B cell (primary cell): ENCODE results near the gene MAN1A1. TPM values are rescaled to one million over a fixed set of nuclear protein-coding genes. Genes with fewer than 3 reads are reported as not detected.

ENCODE experiments used
- ATAC-seq: fragments of 200-7000 bp; cut with Tn5 transposase; one replicate; pipeline ENCODE4 v1.10.0; 2021; ENCODE audit warnings: low read depth, mild to moderate bottlenecking, moderate number of reproducible peaks, moderate library complexity
- CTCF ChIA-PET: fragments of 350-600 bp; sonication (Branson Sonifier 250); formaldehyde crosslinking; loops from one replicate; lab custom pipeline; 2021; ENCODE audit warnings: antibody characterized with exemption, inconsistent platforms; lab: Charles Lee
- POLR2A ChIA-PET: fragments of 350-600 bp; sonication (Branson Sonifier 250); formaldehyde crosslinking; loops from one replicate; lab custom pipeline; 2021; ENCODE audit warnings: antibody characterized with exemption; lab: Charles Lee
- DNase-seq: peaks from one replicate; pipeline ENCODE4 v3.0.0; 2013
- H2AFZ ChIP-seq: 2 replicates; pipeline ENCODE4 v1.6.1; 2012; ENCODE audit warnings: mild to moderate bottlenecking, low read depth, low read length; ENCODE audit not compliant: insufficient read depth, poor library complexity, severe bottlenecking
- H3K27ac ChIP-seq, 2 donors: 1 replicate in 1 of 2; 2 replicates in 1 of 2; pipeline ENCODE4 v1.5.1; 2012 to 2013; ENCODE audit warnings: low read length in 2 of 2, mild to moderate bottlenecking in 2 of 2, moderate library complexity in 1 of 2
- H3K27me3 ChIP-seq, 4 experiments: fragments of 200-600 bp in 1 of 4; sonication (generic) in 1 of 4; replicated peaks in 1 of 4; 1 replicate in 2 of 4; 2 replicates in 2 of 4; pipeline versions ENCODE4 v1.6.1 to v1.7.0; 2013 to 2016; ENCODE audit warnings: low read length in 3 of 4, mild to moderate bottlenecking in 2 of 4, mixed read lengths in 1 of 4, moderate library complexity in 1 of 4; ENCODE audit not compliant: insufficient read depth in 4 of 4, control insufficient read depth in 3 of 4; ENCODE audit errors: control extremely low read depth in 1 of 4
- H3K36me3 ChIP-seq, 2 experiments: replicated peaks in 1 of 2; 1 replicate in 1 of 2; 2 replicates in 1 of 2; pipeline versions ENCODE4 v1.6.1 to v1.7.1; 2013; ENCODE audit warnings: low read length in 1 of 2; ENCODE audit not compliant: insufficient read depth in 2 of 2, control insufficient read depth in 1 of 2; ENCODE audit errors: control extremely low read depth in 1 of 2, extremely low read depth in 1 of 2
- H3K4me1 ChIP-seq, 2 donors: fragments of 200-600 bp in 1 of 2; sonication (generic) in 1 of 2; 1 replicate in 1 of 2; 2 replicates in 1 of 2; pipeline versions ENCODE4 v1.5.1 to v1.6.1; 2013 to 2017; ENCODE audit warnings: low read length in 2 of 2; ENCODE audit not compliant: control insufficient read depth in 2 of 2, insufficient read depth in 2 of 2
- H3K4me2 ChIP-seq: replicated peaks from 2 replicates; pipeline ENCODE3; 2012; ENCODE audit warnings: mild to moderate bottlenecking, low read depth, low read length; ENCODE audit not compliant: poor library complexity, severe bottlenecking
- H3K4me3 ChIP-seq, 5 experiments: fragments of 200-600 bp in 1 of 5; sonication (generic) in 1 of 5; 1 replicate in 3 of 5; 2 replicates in 2 of 5; pipeline versions ENCODE4 v1.5.1 to v1.7.0; 2011 to 2016; ENCODE audit warnings: low read length in 4 of 5, mild to moderate bottlenecking in 4 of 5, low read depth in 2 of 5, control low read depth in 1 of 5, moderate library complexity in 1 of 5; ENCODE audit not compliant: insufficient read depth in 1 of 5; ENCODE audit errors: control extremely low read depth in 1 of 5, extremely low read depth in 1 of 5
- H3K79me2 ChIP-seq: fragments of 200-600 bp; sonication (generic); one replicate; pipeline ENCODE4 v1.6.0; 2016; ENCODE audit warnings: low read length; ENCODE audit not compliant: control insufficient read depth, insufficient read depth
- H3K9ac ChIP-seq: fragments of 200-600 bp; sonication (generic); 2 replicates; pipeline ENCODE4 v1.6.1; 2017; ENCODE audit warnings: mild to moderate bottlenecking, low read length, moderate library complexity
- H3K9me3 ChIP-seq, 3 donors: one replicate each; pipeline versions ENCODE4 v1.6.1 to v1.7.1; 2013; ENCODE audit warnings: low read length in 2 of 3; ENCODE audit not compliant: control insufficient read depth in 2 of 3, insufficient read depth in 1 of 3; ENCODE audit errors: control extremely low read depth in 1 of 3
- H4K20me1 ChIP-seq: 2 replicates; pipeline ENCODE4 v1.6.0; 2012; ENCODE audit warnings: mild to moderate bottlenecking, low read length; ENCODE audit not compliant: insufficient read depth, control insufficient read depth, poor library complexity, severe bottlenecking
- H3K27ac Mint-ChIP-seq: one replicate; pipeline ENCODE4 v1.8.0; 2021; ENCODE audit warnings: mixed read lengths
- H3K27me3 Mint-ChIP-seq: one replicate; pipeline ENCODE4 v1.8.0; 2021; ENCODE audit warnings: mixed read lengths
- H3K4me1 Mint-ChIP-seq: one replicate; pipeline ENCODE4 v1.8.0; 2021; ENCODE audit warnings: mixed read lengths
- H3K4me3 Mint-ChIP-seq: one replicate; pipeline ENCODE4 v1.8.0; 2021; ENCODE audit warnings: mixed read lengths
- H3K9me3 Mint-ChIP-seq: one replicate; pipeline ENCODE4 v1.8.0; 2022; ENCODE audit warnings: mixed read lengths; ENCODE audit not compliant: insufficient read depth
- EZH2 ChIP-seq: IDR thresholded peaks from 2 replicates; pipeline ENCODE4 v1.6.1; 2012; ENCODE audit warnings: borderline replicate concordance, low read depth, mild to moderate bottlenecking, moderate library complexity, low read length; ENCODE audit not compliant: insufficient read depth, poor library complexity, severe bottlenecking
- WGBS: methylation state at CpG from one replicate; pipeline ENCODE4 v1.1.5; 2013; ENCODE audit warnings: missing lambda C conversion rate; ENCODE audit not compliant: insufficient coverage; 5-methylcytosine and 5-hydroxymethylcytosine counted together
- intact Hi-C: fragments of 100-400 bp; cut with micrococcal nuclease; formaldehyde crosslinking; loops from one replicate; pipeline ENCODE4 v1.10.0; 2022
- polyA plus RNA-seq: library from polyadenylated mRNA; depleted of rRNA; stranded (reverse); fragments of >200 nt; gene quantifications from 2 replicates; pipeline ENCODE4 v1.2.3, GENCODE V29; 2012
- total RNA-seq, 2 donors: library from RNA; stranded (reverse); fragments of 120-200 nt in 1 of 2; gene quantifications; 1 replicate in 1 of 2; 2 replicates in 1 of 2; pipeline versions ENCODE4 v1.2.3 to v1.2.4, GENCODE V29; 2013 to 2022
- TF ChIP-seq, protein P1 (sequence below): fragments of 200-600 bp; IDR thresholded peaks from one replicate; pipeline ENCODE4 v1.8.0; 2022; ENCODE audit warnings: antibody characterized with exemption, mild to moderate bottlenecking

Gene MAN1A1
- total and polyA plus RNA-seq, 2 donors (not counting 1 experiment from before 2014, with no cell fraction given): 5.1 to 31.7 TPM

DNA sequence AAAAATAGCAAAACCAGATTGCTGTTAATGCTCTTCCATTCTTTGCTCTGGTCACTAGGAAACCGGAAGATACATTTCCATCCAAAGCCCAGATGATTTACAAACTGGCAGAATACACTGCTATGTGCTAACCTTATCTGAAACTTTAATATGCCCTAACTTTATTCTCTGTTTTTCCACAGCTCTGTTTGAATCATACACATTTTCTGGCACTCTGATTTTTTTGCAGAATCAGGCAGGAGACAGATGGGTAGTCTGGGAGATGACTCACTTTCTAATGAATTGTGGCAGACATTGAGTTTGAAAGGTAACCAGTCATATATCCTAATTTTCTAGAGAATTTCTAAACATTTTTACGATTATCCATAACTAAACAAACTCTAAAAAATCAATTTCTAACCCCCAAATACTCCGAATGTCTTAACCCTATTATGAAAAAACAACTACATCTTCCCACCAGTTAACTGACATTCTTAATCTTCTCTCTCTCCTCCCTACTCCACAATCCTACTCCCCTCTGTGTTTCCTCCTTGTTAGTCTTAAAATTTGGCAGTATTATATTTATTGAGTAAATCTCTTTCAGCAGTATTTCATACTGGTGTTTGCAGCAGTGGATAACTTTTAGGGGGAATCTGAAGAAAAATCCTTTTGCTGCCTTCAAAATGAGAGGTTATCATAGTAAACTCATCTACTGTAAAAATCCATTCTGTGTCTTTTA, 63.5 kb downstream of the MAN1A1 start:
- H3K27me3 ChIP-seq: no peaks in the 10 kb centered on the region
- TF ChIP-seq, protein P1, sequence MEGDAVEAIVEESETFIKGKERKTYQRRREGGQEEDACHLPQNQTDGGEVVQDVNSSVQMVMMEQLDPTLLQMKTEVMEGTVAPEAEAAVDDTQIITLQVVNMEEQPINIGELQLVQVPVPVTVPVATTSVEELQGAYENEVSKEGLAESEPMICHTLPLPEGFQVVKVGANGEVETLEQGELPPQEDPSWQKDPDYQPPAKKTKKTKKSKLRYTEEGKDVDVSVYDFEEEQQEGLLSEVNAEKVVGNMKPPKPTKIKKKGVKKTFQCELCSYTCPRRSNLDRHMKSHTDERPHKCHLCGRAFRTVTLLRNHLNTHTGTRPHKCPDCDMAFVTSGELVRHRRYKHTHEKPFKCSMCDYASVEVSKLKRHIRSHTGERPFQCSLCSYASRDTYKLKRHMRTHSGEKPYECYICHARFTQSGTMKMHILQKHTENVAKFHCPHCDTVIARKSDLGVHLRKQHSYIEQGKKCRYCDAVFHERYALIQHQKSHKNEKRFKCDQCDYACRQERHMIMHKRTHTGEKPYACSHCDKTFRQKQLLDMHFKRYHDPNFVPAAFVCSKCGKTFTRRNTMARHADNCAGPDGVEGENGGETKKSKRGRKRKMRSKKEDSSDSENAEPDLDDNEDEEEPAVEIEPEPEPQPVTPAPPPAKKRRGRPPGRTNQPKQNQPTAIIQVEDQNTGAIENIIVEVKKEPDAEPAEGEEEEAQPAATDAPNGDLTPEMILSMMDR: no peak
- TF ChIP-seq EZH2: no peak
- Mint-ChIP-seq H3K27ac (no peak overlapping the region), H3K4me1 (peaks cover 3% of the 10 kb centered on the region), H3K9me3 (no peaks in the 10 kb centered on the region), H3K4me3 (no peak overlapping the region), H3K27me3 (no peaks in the 10 kb centered on the region)
- H3K27ac ChIP-seq: no peak overlapping the region
- H3K4me2 ChIP-seq: no peak overlapping the region
- ChIA-PET CTCF (no interaction called here), POLR2A (no interaction called here)
- H3K79me2 ChIP-seq: no peaks in the 10 kb centered on the region
- H4K20me1 ChIP-seq: no peaks in the 10 kb centered on the region
- H3K4me3 ChIP-seq: no peak overlapping the region
- H3K9ac ChIP-seq: no peak overlapping the region
- WGBS: 100% methylated on average over 2 of the region's 3 CpGs
- no peak overlapping the region for H2AFZ ChIP-seq
- ATAC-seq: no peak
- no peak for DNase-seq
- no peaks in the 10 kb centered on the region for H3K9me3 ChIP-seq
- intact Hi-C loops: no loop called here
- no peaks in the 10 kb centered on the region for H3K36me3 ChIP-seq
- no peaks in the 10 kb centered on the region for H3K4me1 ChIP-seq

DNA sequence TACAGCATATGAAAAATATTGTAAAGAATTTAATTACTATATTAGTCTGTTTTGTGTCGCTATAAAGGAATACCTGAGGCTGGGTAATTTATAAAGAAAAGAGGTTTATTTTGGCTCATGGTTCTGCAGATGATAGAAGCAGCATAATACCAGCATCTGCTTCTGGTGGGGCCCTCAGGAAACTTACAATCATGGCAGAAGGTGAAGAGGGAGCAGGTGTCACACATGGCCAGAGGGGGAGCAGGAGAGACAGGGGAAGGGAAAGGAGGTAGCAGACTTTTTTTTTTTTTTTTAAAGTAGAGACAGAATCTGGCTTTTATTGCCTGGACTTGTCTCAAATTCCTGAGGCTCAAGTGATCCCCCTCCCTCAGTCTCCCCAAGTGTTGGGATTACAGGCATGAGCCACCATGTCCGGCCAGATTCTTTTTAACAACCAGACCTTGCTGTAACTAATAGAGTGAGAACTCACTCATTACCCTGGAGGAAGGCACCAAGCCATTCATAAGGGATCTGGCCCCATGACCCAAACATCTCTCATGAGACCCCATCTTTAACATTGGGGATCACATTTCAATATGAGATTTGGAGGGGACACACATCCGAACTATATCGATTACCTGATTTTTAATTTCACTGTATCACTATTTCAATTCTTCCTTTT, 64.6 kb downstream of the MAN1A1 start:
- TF ChIP-seq, protein P1: peak; percentile 21
- TF ChIP-seq EZH2: no peak
- peak; percentile 4 for DNase-seq

More for the DNA sequence above, 64.6 kb downstream of the MAN1A1 start:
- Mint-ChIP-seq H3K4me3 (no peak overlapping the region), H3K27me3 (no peaks in the 10 kb centered on the region), H3K27ac (no peak overlapping the region), H3K4me1 (peaks cover 3% of the 10 kb centered on the region), H3K9me3 (no peaks in the 10 kb centered on the region)
- no CpG with 5 or more reads among the region's 4 CpGs for WGBS
- intact Hi-C loops: no loop called here
- Histone ChIP-seq H3K27me3 (no peaks in the 10 kb centered on the region), H3K79me2 (no peaks in the 10 kb centered on the region), H3K9ac (no peak overlapping the region), H3K4me2 (no peak overlapping the region), H3K9me3 (no peaks in the 10 kb centered on the region), H3K36me3 (peaks cover 0 to 1% of the 10 kb centered on the region in 2 experiments), H3K4me1 (no peaks in the 10 kb centered on the region), H3K27ac (no peak overlapping the region), H3K4me3 (no peak overlapping the region), H4K20me1 (no peaks in the 10 kb centered on the region), H2AFZ (no peak overlapping the region)
- no peak for ATAC-seq
- ChIA-PET POLR2A (no interaction called here), CTCF (no interaction called here)
